ENCODE data around the gene C19orf85. TPM values are rescaled to one million over a fixed set of nuclear protein-coding genes. Genes with fewer than 3 reads are reported as not detected.
"Not testable (repeated sequence)": the region's sequence is repeated elsewhere in the genome, so short reads cannot be mapped to it uniquely, and the experiment has no call there.

The C19orf85 gene
- total RNA-seq, 4 donors from 2014 or later = not detected

- no peaks in the 10 kb centered on the region for H3K9me3 ChIP-seq
- peaks cover 0 to 25% (median 14%) of the 10 kb centered on the region in 4 donors for H3K4me1 ChIP-seq
- no peak for DNase-seq (ENCODE audit: low spot score in 2 of 2)
- H3K27me3 ChIP-seq = peaks cover 0 to 54% of the 10 kb centered on the region in 2 donors
- TF ChIP-seq POLR2A (IDR thresholded peaks at IDR 0.05) (no peak), EP300 (IDR thresholded peaks at IDR 0.05) (no peak)
- TF ChIP-seq, protein P1, sequence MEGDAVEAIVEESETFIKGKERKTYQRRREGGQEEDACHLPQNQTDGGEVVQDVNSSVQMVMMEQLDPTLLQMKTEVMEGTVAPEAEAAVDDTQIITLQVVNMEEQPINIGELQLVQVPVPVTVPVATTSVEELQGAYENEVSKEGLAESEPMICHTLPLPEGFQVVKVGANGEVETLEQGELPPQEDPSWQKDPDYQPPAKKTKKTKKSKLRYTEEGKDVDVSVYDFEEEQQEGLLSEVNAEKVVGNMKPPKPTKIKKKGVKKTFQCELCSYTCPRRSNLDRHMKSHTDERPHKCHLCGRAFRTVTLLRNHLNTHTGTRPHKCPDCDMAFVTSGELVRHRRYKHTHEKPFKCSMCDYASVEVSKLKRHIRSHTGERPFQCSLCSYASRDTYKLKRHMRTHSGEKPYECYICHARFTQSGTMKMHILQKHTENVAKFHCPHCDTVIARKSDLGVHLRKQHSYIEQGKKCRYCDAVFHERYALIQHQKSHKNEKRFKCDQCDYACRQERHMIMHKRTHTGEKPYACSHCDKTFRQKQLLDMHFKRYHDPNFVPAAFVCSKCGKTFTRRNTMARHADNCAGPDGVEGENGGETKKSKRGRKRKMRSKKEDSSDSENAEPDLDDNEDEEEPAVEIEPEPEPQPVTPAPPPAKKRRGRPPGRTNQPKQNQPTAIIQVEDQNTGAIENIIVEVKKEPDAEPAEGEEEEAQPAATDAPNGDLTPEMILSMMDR (IDR thresholded peaks at IDR 0.05) = no peak
- WGBS, 2 donors = 18 to 36% methylated on average over 9 to 15 of the region's 16 CpGs
- no peak overlapping the region for H3K4me3 ChIP-seq
- no peak overlapping the region for H3K27ac ChIP-seq
- peaks cover 0 to 8% (median 0%) of the 10 kb centered on the region in 3 donors for H3K36me3 ChIP-seq
Measured at GRCh38 chr19:55449469-55449868, 15.1 kb downstream of the C19orf85 start.

GRCh38 chr19:55448175-55448490 lies 16.4 kb downstream of the C19orf85 start:
- Histone ChIP-seq H3K4me1 (peaks cover 0 to 30% (median 15%) of the 10 kb centered on the region in 4 donors), H3K27me3 (peaks cover 0 to 67% of the 10 kb centered on the region in 2 donors)
- H3K27ac ChIP-seq; H3K4me3 ChIP-seq; H3K36me3 ChIP-seq; H3K9me3 ChIP-seq; DNase-seq (ENCODE audit: low spot score in 2 of 2): not testable (repeated sequence)
- 83 to 89% methylated on average over 5 of the region's 5 CpGs for WGBS, 2 donors

- H3K27ac ChIP-seq = peak overlapping the region in 1 of 4 donors; percentile 3
- WGBS, 2 donors = 28 to 43% methylated on average over 8 to 16 of the region's 16 CpGs
- H3K36me3 ChIP-seq = no peaks in the 10 kb centered on the region
- H3K9me3 ChIP-seq = no peaks in the 10 kb centered on the region
- H3K27me3 ChIP-seq = peaks cover 0 to 71% of the 10 kb centered on the region in 2 donors
- no peak overlapping the region for H3K4me3 ChIP-seq
- no peak for DNase-seq (ENCODE audit: low spot score in 2 of 2)
- peaks cover 0 to 30% (median 17%) of the 10 kb centered on the region in 4 donors for H3K4me1 ChIP-seq
- TF ChIP-seq, protein P1 (IDR thresholded peaks at IDR 0.05) = no peak
- TF ChIP-seq EP300 (IDR thresholded peaks at IDR 0.05) (no peak), POLR2A (IDR thresholded peaks at IDR 0.05) (no peak)
Measured at GRCh38 chr19:55447421-55448174, 17.0 kb downstream of the C19orf85 start.

GRCh38 chr19:55446060-55446459 lies 18.5 kb downstream of the C19orf85 start:
- 65 to 73% methylated on average over 8 of the region's 8 CpGs for WGBS, 2 donors
- Histone ChIP-seq H3K27ac (no peak overlapping the region), H3K9me3 (no peaks in the 10 kb centered on the region), H3K4me3 (no peak overlapping the region), H3K4me1 (peaks cover 0 to 29% (median 11%) of the 10 kb centered on the region in 4 donors), H3K36me3 (no peaks in the 10 kb centered on the region), H3K27me3 (peaks cover 0 to 66% of the 10 kb centered on the region in 2 donors)
- no peak for DNase-seq (ENCODE audit: low spot score in 2 of 2)
- TF ChIP-seq EP300 (IDR thresholded peaks at IDR 0.05) (no peak), POLR2A (IDR thresholded peaks at IDR 0.05) (no peak)
- TF ChIP-seq, protein P1 (IDR thresholded peaks at IDR 0.05) = no peak

- 43 to 51% methylated on average over 10 to 11 of the region's 11 CpGs for WGBS, 2 donors
- TF ChIP-seq, protein P1 (IDR thresholded peaks at IDR 0.05) = no peak
- TF ChIP-seq EP300 (IDR thresholded peaks at IDR 0.05) = no peak
- TF ChIP-seq POLR2A (IDR thresholded peaks at IDR 0.05) = no peak
Measured at GRCh38 chr19:55444646-55445045, 19.9 kb downstream of the C19orf85 start.

More at GRCh38 chr19:55444646-55445045, 19.9 kb downstream of the C19orf85 start:
- DNase-seq (ENCODE audit: low spot score in 2 of 2) = no peak
- Histone ChIP-seq H3K9me3 (no peaks in the 10 kb centered on the region), H3K4me3 (no peak overlapping the region), H3K27ac (no peak overlapping the region), H3K4me1 (peaks cover 0 to 38% (median 15%) of the 10 kb centered on the region in 4 donors), H3K36me3 (no peaks in the 10 kb centered on the region), H3K27me3 (peaks cover 0 to 70% of the 10 kb centered on the region in 2 donors)

Data from tibial nerve (tissue), 4 donors.